BLaER1 treated with 17β-estradiol and CSF1 and Interleukin-3, amounts not matched to agents 10 nM and 100 nM (cell line): ENCODE measurements around the gene SMURF2.

Source experiments
- H3K27ac ChIP-seq, 11 experiments: shearing (Covaris generic); formaldehyde crosslinking; 2 replicates each; pipeline ENCODE4 v1.8.1; 2022
- H3K27me3 ChIP-seq, 11 experiments: shearing (Covaris generic); formaldehyde crosslinking; 2 replicates each; pipeline ENCODE4 v1.8.1; 2022
- H3K36me3 ChIP-seq, 11 experiments: shearing (Covaris generic); formaldehyde crosslinking; 2 replicates each; pipeline ENCODE4 v1.8.1; 2022
- H3K4me1 ChIP-seq, 10 experiments: shearing (Covaris generic); formaldehyde crosslinking; 2 replicates each; pipeline ENCODE4 v1.8.1; 2022
- H3K4me2 ChIP-seq, 11 experiments: shearing (Covaris generic); formaldehyde crosslinking; 2 replicates each; pipeline ENCODE4 v1.8.1; 2022
- H3K4me3 ChIP-seq, 10 experiments: shearing (Covaris generic); formaldehyde crosslinking; 2 replicates each; pipeline ENCODE4 v1.8.1; 2022
- H3K9ac ChIP-seq, 11 experiments: shearing (Covaris generic); formaldehyde crosslinking; 2 replicates each; pipeline ENCODE4 v1.8.1; 2022
- H3K9me3 ChIP-seq, 11 experiments: shearing (Covaris generic); formaldehyde crosslinking; replicated peaks in 1 of 11; 2 replicates each; pipeline ENCODE4 v1.8.1; 2022
- H4K20me1 ChIP-seq, 11 experiments: shearing (Covaris generic); formaldehyde crosslinking; 2 replicates each; pipeline ENCODE4 v1.8.1; 2022
- Cebpa-rat ChIP-seq, 11 experiments: shearing (Covaris generic); IDR thresholded peaks; 2 replicates each; pipeline ENCODE4 v1.8.1; 2022

The SMURF2 gene

DNA sequence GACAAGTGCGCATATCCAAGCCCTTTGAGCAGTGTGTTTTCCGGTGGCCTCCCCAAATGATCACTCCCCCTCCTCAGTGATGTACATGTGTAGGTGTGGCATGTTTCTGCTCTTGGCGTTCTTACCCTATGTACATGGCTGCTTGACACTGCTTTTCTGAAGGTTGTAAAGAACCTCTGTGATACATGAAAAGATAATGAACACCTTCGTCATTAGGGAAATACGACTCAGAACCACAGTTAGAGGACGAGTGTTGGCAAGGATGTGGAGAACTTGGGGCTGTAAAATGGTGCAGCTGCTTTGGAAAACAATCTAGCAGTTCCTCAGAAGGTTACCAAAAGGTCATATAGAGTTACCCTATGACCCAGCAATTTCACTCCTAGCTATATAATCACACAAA, 126.8 kb downstream of the SMURF2 start:
- Histone ChIP-seq H4K20me1 (peaks cover 0 to 30% (median 4%) of the 10 kb centered on the region in 11 experiments; a peak in 10 of 22 replicates), H3K27me3 (no peaks in the 10 kb centered on the region), H3K9ac (no peak overlapping the region), H3K27ac (no peak overlapping the region), H3K9me3 (no peaks in the 10 kb centered on the region), H3K4me3 (no peak overlapping the region), H3K4me2 (no peak overlapping the region), H3K4me1 (no peaks in the 10 kb centered on the region), H3K36me3 (peaks cover 94 to 100% (median 100%) of the 10 kb centered on the region in 11 experiments)
- no peak for TF ChIP-seq Cebpa-rat (IDR thresholded peaks at IDR 0.05)

- Histone ChIP-seq H3K9me3 (no peaks in the 10 kb centered on the region), H4K20me1 (peaks cover 0 to 26% (median 0%) of the 10 kb centered on the region in 11 experiments; a peak in 10 of 22 replicates), H3K4me1 (no peaks in the 10 kb centered on the region), H3K27ac (no peak overlapping the region), H3K9ac (no peak overlapping the region), H3K36me3 (peaks cover 98 to 100% (median 100%) of the 10 kb centered on the region in 11 experiments), H3K27me3 (no peaks in the 10 kb centered on the region), H3K4me3 (no peak overlapping the region), H3K4me2 (no peak overlapping the region)
- TF ChIP-seq Cebpa-rat (IDR thresholded peaks at IDR 0.05), result no peak
Observed at GRCh38 chr17:64534187-64534586, 127.9 kb downstream of the SMURF2 start.

DNA sequence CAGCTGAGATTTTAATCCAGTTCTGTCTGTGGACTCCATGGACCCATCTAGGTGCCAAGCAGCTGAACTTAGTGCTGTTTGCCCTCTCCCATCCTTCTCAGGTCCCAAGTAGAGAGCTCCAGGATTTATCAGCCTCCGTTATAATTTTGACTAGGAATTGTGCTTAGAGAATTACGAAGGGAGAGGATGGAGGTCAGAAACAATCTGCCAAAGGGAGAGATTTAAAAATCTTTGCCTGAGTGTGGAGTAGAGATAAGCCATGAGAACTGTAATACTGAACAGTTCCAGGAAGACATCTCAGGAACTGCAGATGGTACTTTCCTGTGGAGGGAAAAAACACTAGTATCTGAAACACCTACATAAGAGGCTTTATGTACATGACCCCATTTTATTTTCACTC, 128.3 kb downstream of the SMURF2 start:
- Histone ChIP-seq H3K4me1 (no peaks in the 10 kb centered on the region), H3K36me3 (peaks cover 100% of the 10 kb centered on the region in 11 experiments), H3K9ac (no peak overlapping the region), H3K27ac (no peak overlapping the region), H3K4me3 (no peak overlapping the region), H3K4me2 (no peak overlapping the region), H3K9me3 (no peaks in the 10 kb centered on the region), H4K20me1 (peaks cover 0 to 24% (median 0%) of the 10 kb centered on the region in 11 experiments; a peak in 10 of 22 replicates), H3K27me3 (no peaks in the 10 kb centered on the region)
- TF ChIP-seq Cebpa-rat (IDR thresholded peaks at IDR 0.05), result no peak

DNA sequence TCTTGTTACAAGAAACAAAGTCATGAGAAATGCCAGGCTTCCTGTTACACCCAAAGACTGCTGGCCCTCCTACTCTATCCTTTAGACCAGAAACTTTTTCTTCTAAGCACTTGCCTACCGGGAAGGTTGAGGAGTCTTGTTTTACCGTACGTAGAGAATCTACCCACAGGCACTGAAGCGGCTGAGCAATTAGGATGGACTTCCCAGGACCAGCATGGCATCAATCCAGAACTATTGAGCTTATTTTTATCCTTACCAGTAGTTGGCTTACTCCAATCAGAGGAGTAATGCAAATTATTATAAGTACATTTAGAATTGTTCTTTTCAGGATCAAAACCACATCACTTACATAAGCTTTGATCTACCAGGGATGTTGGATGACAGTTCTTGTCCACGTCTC, 129.7 kb downstream of the SMURF2 start:
- Histone ChIP-seq H4K20me1 (peaks cover 0 to 21% (median 0%) of the 10 kb centered on the region in 11 experiments; a peak in 9 of 22 replicates), H3K4me1 (no peaks in the 10 kb centered on the region), H3K27me3 (no peaks in the 10 kb centered on the region), H3K4me2 (no peak overlapping the region), H3K4me3 (no peak overlapping the region), H3K9ac (no peak overlapping the region), H3K36me3 (peaks cover 100% of the 10 kb centered on the region in 11 experiments), H3K27ac (no peak overlapping the region), H3K9me3 (no peaks in the 10 kb centered on the region)
- TF ChIP-seq Cebpa-rat (IDR thresholded peaks at IDR 0.05), result no peak

DNA sequence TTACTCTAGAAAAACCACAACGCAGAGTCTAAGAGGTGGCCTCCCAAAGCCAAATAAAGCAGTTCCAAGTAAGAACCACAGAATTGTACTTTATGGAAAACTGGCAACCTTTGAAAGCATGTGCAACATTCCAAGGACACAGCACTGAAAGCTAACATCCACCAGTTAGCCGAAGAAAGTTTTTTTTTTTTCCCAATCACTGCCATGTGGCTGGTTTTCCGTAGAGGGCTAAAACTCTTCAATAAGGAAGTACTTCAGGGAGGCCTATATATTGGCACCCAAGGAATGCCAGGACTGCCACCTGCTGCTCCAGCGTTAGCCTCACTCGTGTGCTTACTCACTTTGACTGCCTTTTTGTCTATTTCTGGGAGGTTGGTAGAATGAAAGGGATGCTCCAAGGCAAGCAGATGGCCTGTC, 130.1 kb downstream of the SMURF2 start:
- no peaks in the 10 kb centered on the region for H3K4me1 ChIP-seq
- TF ChIP-seq Cebpa-rat (IDR thresholded peaks at IDR 0.05), result no peak
- no peak overlapping the region for H3K4me3 ChIP-seq
- no peaks in the 10 kb centered on the region for H3K9me3 ChIP-seq
- H3K36me3 ChIP-seq, result peaks cover 100% of the 10 kb centered on the region in 11 experiments
- no peak overlapping the region for H3K4me2 ChIP-seq
- peaks cover 0 to 21% (median under 1%) of the 10 kb centered on the region in 11 experiments; a peak in 9 of 22 replicates for H4K20me1 ChIP-seq
- H3K27me3 ChIP-seq, result no peaks in the 10 kb centered on the region
- no peak overlapping the region for H3K27ac ChIP-seq
- H3K9ac ChIP-seq, result no peak overlapping the region

- H3K4me2 ChIP-seq, result no peak overlapping the region
- H3K27ac ChIP-seq, result no peak overlapping the region
- H3K9ac ChIP-seq, result no peak overlapping the region
- H3K36me3 ChIP-seq, result peaks cover 100% of the 10 kb centered on the region in 11 experiments
- no peaks in the 10 kb centered on the region for H3K27me3 ChIP-seq
- no peaks in the 10 kb centered on the region for H3K9me3 ChIP-seq
- peaks cover 0 to 17% (median 4%) of the 10 kb centered on the region in 11 experiments; a peak in 8 of 22 replicates for H4K20me1 ChIP-seq
- no peak overlapping the region for H3K4me3 ChIP-seq
- H3K4me1 ChIP-seq, result no peaks in the 10 kb centered on the region
- no peak for TF ChIP-seq Cebpa-rat (IDR thresholded peaks at IDR 0.05)
Observed at GRCh38 chr17:64529221-64529620, 132.9 kb downstream of the SMURF2 start.

- Histone ChIP-seq H4K20me1 (peaks cover 0 to 7% (median 4%) of the 10 kb centered on the region in 11 experiments; a peak in 8 of 22 replicates), H3K4me1 (no peaks in the 10 kb centered on the region), H3K27ac (no peak overlapping the region), H3K9ac (no peak overlapping the region), H3K4me2 (no peak overlapping the region), H3K36me3 (peaks cover 100% of the 10 kb centered on the region in 11 experiments), H3K4me3 (no peak overlapping the region), H3K27me3 (no peaks in the 10 kb centered on the region), H3K9me3 (no peaks in the 10 kb centered on the region)
- no peak for TF ChIP-seq Cebpa-rat (IDR thresholded peaks at IDR 0.05)
Observed at GRCh38 chr17:64527914-64528313, 134.2 kb downstream of the SMURF2 start.

DNA sequence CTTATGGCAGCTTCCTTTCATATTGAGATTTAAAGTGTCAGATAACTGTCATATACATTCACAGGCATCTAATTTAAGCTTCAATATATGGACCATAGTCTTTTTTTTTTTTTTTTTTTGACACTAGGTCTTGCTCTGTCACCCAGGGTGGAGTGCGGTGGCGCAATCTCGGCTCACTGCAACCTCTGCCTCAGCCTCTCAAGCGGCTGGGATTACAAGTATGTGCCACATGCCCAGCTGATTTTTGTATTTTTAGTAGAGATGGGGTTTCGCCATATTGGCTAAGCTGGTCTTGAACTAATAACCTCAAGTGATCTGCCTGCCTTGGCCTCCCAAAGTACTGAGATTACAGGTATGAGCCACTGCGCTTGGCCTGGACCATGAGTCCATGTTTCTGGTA, 141.7 kb downstream of the SMURF2 start:
- Histone ChIP-seq H3K27me3 (no peaks in the 10 kb centered on the region), H3K9me3 (no peaks in the 10 kb centered on the region), H3K9ac (no peak overlapping the region), H3K4me3 (no peak overlapping the region), H3K27ac (no peak overlapping the region), H3K4me2 (no peak overlapping the region), H3K4me1 (peaks cover 4 to 8% (median 6%) of the 10 kb centered on the region in 10 experiments), H3K36me3 (peaks cover 96 to 100% (median 99%) of the 10 kb centered on the region in 11 experiments), H4K20me1 (peaks cover 4 to 28% (median 16%) of the 10 kb centered on the region in 11 experiments; a peak in 15 of 22 replicates)
- TF ChIP-seq Cebpa-rat (IDR thresholded peaks at IDR 0.05), result no peak

- peaks cover 96 to 100% (median 98%) of the 10 kb centered on the region in 11 experiments for H3K36me3 ChIP-seq
- H3K27ac ChIP-seq, result no peak overlapping the region
- peaks cover 7 to 36% (median 21%) of the 10 kb centered on the region in 11 experiments; a peak in 15 of 22 replicates for H4K20me1 ChIP-seq
Observed at GRCh38 chr17:64519601-64520000, 142.5 kb downstream of the SMURF2 start.

GRCh38 chr17:64515829-64516228, 146.3 kb downstream of the SMURF2 start:
- H3K4me2 ChIP-seq, result peak overlapping the region in 10 of 11 experiments; percentile 25 to 69 (median 58); a peak in 17 of 22 replicates
- TF ChIP-seq Cebpa-rat (IDR thresholded peaks at IDR 0.05), result no peak

More at GRCh38 chr17:64519601-64520000, 142.5 kb downstream of the SMURF2 start:
- Histone ChIP-seq H3K4me1 (peaks cover 11 to 16% (median 13%) of the 10 kb centered on the region in 10 experiments), H3K9ac (no peak overlapping the region), H3K27me3 (no peaks in the 10 kb centered on the region), H3K4me3 (no peak overlapping the region), H3K9me3 (no peaks in the 10 kb centered on the region), H3K4me2 (no peak overlapping the region)
- no peak for TF ChIP-seq Cebpa-rat (IDR thresholded peaks at IDR 0.05)

More at GRCh38 chr17:64515829-64516228, 146.3 kb downstream of the SMURF2 start:
- Histone ChIP-seq H3K36me3 (peaks cover 89 to 100% (median 97%) of the 10 kb centered on the region in 11 experiments), H3K9ac (no peak overlapping the region), H4K20me1 (peaks cover 7 to 51% (median 30%) of the 10 kb centered on the region in 11 experiments; a peak in 15 of 22 replicates), H3K27ac (peak overlapping the region in 1 of 11 experiments; percentile 32; a peak in 1 of 22 replicates), H3K27me3 (no peaks in the 10 kb centered on the region), H3K4me1 (peaks cover 11 to 27% (median 21%) of the 10 kb centered on the region in 10 experiments), H3K4me3 (no peak overlapping the region), H3K9me3 (no peaks in the 10 kb centered on the region)
